ENCODE data around the gene GNL2.

The GNL2 gene

GRCh38 chr1:37595440-37596181, at the start of gene GNL2:
GNL2 (minus strand) TSS chr1:37595937; CDS start chr1:37595822, 115 bp downstream.
- DNase-seq (ENCODE audit: low spot score), result peak; percentile 95

GRCh38 chr1:37641059-37641458, 45.3 kb upstream of the GNL2 start:
- DNase-seq (ENCODE audit: low spot score), result no peak

GRCh38 chr1:37636435-37636834, 40.7 kb upstream of the GNL2 start:
- no peak for DNase-seq (ENCODE audit: low spot score)

- no peak for DNase-seq (ENCODE audit: low spot score)
Observed at GRCh38 chr1:37634992-37635902, 39.5 kb upstream of the GNL2 start.

DNA sequence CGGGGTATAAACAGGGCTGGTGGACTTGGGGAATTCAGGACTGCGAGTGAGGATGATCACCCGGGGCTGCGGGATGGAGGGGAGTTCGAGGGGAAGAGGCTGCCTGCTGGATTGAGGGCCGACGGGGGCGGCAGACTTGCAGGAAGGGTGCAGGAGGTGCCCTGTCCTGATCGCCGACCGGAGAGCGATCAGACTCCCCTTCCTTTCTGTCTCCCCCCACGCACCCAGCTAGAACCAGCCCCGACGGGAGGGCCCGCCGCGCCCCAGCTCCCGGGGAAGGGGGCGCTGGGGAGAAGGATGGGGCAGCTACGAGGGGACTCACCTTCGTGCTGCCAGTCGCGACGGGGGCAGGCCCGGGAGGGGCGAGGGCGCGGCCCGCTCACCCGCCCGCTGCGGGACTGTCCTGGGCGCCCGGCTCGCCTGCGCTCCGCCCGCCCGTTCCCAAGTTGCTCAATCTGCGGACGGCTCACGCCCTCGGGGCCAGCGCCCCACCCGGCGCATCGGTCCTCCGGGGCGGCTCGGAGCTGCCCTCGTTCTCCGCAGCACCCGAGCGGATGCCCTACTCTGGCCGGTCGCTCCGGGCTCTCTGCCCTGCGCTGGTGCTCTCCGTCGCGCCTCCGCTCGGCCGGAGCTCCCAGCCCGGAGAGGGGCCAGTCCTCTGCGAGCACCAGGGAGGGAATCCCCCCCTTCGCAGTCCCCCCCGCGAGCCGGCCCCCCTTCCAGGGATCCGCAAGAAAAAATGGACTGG, 38.7 kb upstream of the GNL2 start, which contains the start of gene RSPO1:
Gene RSPO1 (minus strand): TSS at position 649 of the 748 bp plus-strand sequence. CDS start 5,231 bp downstream, outside the sequence.
- no peak for DNase-seq (ENCODE audit: low spot score)

- no peak for DNase-seq (ENCODE audit: low spot score)
Observed at GRCh38 chr1:37633938-37634243, 38.2 kb upstream of the GNL2 start.

DNA sequence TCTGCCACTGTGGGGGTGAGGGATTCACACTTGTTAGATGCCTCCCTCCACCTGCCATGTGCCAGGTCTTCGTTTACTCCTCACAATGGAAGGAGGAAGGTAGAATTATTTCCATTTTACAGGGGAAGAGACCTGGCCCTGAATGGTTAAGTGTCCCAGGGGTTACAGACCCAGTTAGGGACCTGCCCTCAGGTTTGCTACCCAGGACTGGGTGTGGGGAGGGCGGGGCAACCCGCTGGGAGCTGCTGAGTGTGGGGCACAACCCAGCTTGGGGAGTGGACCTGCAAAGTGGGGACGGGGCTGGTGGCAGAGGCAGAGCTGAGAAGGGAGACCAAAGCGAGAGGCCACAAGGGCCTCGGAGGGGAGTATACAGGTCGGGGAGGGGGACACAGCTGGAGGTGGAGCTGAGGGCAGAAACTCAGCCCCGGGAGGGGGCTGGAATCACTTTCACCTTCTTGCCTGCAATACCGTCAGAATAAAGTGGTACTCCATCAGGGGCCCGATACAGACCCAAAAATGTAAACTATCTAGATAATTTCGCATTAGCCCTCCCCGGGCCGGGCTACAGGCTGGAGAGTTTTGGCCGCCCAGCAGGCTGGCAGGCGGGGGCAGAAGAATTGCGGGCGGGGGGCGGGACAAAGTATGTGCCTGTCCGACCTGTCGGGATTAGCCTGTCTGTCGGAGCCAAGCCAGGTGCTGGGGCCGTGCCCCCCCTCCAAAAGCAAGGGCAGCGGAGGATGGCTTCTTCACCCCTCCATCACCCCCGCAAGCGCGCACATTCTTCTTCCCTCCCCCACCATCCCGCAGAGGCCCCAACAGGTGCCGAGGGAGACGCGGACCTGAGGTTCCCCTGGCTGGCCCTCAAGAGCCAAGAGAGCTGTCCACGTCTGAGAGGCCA, 37.6 kb upstream of the GNL2 start:
- no peak for DNase-seq (ENCODE audit: low spot score)

DNA sequence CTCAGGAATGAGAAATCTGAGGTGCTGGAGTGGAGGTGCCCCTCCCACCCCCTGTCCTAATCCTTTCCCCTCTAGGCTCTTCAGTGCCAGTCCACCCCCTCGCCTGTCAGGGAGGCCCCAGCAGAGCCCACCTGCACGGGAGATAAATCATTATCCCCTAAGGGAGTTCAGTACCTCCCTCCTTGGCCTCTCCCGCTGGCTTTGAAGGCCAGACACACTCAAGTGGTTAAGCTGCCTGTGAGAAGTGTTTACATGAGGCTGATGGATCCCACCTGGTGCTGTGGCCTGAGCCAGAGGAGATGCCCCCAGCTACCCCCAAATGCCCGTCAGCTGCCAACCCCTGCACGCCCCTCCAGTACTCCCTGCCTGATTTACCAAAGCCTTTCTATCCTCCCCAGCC, 35.3 kb upstream of the GNL2 start:
- no peak for DNase-seq (ENCODE audit: low spot score)

DNA sequence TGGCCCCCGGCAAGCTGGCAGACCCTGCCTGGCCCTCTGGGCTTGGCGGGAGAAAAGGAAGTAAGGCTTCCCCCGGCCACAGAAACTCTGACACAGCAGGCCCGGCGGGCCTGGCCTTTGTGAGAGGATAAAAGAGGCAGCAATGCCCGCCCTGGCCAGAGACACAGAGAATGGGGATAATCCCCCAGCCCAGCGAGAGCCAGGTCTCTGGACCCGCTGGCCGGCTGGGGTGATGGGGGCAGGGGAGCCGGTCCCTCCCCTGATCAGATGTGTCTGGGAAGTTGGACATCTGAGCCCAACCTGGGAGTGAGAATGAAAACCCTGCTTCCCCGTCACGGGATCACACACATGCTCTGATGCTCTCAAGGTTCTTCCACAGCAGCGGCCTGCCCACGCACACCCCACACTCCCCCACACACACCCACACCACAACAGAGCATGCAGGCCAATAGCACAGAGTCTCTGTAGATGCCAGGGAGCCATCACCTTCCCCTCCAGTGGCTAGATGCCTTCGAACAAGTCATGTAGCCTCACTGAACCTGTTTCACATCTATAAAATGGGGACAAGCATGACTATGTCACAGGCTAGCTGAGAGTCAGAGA, 34.8 kb upstream of the GNL2 start:
- DNase-seq (ENCODE audit: low spot score), result no peak

DNA sequence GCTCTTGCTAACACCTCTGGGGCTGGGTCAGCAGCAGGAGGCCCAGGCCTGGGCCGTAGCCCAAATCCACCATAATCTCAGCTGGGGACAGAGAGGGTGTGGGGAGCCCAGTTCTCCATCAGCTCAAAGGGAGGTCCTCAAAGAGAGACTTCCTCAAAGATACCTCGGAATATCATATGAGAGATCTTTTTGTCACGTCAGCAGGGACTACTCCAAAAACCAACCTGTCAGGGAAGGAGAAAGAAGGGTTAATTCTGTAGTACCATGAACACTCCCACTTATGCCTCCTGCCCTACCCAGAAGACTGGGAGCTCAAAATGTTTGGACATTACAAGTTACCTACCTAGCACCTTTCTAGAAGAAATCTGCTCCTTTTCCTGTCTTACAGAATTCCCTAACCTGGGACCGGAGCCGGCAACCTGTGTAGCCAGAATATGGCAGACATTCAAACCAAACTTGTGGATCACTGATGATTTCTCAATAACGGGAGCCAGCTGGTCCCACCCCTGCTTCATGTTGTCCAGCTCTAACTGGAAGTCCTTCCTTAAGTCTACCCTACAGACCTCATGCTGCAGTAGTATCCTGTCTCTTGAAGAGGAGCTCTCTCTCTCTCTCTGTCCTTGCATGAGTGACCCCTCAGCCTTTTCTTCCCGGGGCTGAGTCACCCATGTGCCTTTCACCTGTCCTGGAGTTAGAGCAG, 34.1 kb upstream of the GNL2 start:
- no peak for DNase-seq (ENCODE audit: low spot score)

- no peak for DNase-seq (ENCODE audit: low spot score)
Observed at GRCh38 chr1:37629008-37629407, 33.3 kb upstream of the GNL2 start.

- no peak for DNase-seq (ENCODE audit: low spot score)
Observed at GRCh38 chr1:37628026-37628556, 32.4 kb upstream of the GNL2 start.

GRCh38 chr1:37622131-37622530, 26.4 kb upstream of the GNL2 start:
- no peak for DNase-seq (ENCODE audit: low spot score)

DNA sequence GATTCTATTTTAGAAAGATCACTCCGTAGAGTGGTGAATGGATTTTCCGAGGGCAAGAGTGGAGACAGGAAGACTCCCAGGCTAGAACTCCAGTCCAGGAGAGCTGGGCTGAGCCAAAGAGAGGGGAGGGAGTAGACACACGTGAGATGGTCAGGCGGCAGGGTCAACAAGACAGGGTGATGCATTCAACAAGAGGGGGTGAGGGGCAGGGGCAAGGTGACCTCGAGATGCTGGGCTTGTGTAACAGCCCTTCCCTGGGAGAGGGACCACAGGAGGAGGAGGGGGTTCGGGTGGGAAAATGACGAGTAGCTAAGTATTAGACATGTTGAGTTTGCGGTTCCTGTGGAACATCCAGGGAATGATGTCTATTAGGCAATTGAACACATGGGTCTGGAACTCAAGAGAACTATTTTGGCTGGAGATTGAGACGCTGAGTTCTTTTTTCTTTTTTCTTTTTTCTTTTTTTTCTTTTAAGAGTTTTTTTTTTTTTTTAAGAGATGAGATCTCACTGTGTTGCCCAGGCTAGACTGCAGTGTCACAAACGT, 25.7 kb upstream of the GNL2 start:
- no peak for DNase-seq (ENCODE audit: low spot score)

DNA sequence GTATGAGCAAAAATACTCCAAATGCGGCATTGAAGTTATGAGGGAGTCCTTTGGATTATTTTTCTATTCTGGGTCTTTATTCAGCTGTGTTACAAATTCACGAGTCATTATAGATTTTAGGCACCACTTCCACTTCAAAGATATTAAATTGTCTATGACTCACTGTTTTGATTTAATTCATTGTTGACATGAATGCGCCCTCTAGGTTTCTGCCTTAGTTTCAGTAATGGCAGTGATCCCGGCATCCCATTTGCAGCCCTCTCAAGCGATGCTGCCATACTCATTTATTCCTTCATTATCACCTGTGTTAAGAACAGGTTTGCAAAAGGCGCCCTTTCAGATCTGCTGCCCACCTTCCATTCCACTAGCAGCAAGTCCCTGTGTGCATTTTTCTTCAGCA, 25.0 kb upstream of the GNL2 start:
- no peak for DNase-seq (ENCODE audit: low spot score)

DNA sequence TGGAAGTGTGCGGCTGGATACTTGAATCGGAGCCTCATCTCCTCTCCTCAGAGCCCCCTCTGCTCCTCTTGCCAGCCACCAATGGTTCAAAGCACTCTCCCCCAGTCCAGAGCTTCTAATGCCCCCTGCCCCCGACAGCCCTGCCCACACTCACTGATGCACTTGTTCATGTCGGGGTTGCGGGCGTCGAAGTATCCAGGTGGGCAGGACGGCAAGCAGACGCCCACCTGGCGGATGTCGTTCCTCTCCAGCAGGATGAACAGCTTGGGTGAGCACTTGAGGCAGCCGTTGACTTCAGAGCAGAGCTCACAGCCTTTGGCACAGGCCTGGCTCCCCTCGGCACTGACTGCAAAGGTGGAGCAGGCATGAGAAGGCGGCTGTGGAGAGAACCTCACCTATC, 20.6 kb upstream of the GNL2 start:
- no peak for DNase-seq (ENCODE audit: low spot score)

DNA sequence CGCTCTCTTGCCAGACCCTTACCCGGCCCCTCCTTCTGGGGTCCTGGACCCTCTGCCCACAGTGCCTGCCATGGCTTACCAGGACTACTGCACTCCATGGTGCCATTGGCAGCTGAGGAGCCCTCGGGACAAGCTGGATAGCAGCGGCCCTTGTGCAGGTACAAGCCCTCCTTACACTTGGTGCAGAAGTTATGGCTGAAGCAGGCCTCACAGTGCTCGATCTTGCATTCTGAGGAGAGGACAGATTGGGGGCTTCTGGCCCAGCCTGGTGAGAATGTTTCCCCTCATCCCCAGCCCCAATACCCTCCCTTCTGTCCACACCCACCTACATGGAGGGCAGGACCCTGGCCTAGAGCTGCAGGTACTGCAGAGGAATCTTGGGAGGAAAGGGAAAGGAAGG, 18.4 kb upstream of the GNL2 start:
- DNase-seq (ENCODE audit: low spot score), result no peak

GRCh38 chr1:37612186-37612585, 16.4 kb upstream of the GNL2 start:
- no peak for DNase-seq (ENCODE audit: low spot score)

GRCh38 chr1:37609994-37610393, 14.3 kb upstream of the GNL2 start:
- DNase-seq (ENCODE audit: low spot score), result no peak

GRCh38 chr1:37609002-37609401, 13.3 kb upstream of the GNL2 start:
- no peak for DNase-seq (ENCODE audit: low spot score)

Measured in globus pallidus (tissue), 1 donor.